Measurements from ENCODE around the gene UBE2A. TPM values are rescaled to one million over a fixed set of nuclear protein-coding genes. Genes with fewer than 3 reads are reported as not detected.
A peak's percentile ranks its signal among the peaks of the same experiment; 100 is the strongest.

Gene UBE2A
- total and polyA plus RNA-seq, 10 of the 15 experiments (the other 5 are each of a cell fraction or from before 2014, with no cell fraction given): 20.8 to 121 (median 48.4) TPM

DNA sequence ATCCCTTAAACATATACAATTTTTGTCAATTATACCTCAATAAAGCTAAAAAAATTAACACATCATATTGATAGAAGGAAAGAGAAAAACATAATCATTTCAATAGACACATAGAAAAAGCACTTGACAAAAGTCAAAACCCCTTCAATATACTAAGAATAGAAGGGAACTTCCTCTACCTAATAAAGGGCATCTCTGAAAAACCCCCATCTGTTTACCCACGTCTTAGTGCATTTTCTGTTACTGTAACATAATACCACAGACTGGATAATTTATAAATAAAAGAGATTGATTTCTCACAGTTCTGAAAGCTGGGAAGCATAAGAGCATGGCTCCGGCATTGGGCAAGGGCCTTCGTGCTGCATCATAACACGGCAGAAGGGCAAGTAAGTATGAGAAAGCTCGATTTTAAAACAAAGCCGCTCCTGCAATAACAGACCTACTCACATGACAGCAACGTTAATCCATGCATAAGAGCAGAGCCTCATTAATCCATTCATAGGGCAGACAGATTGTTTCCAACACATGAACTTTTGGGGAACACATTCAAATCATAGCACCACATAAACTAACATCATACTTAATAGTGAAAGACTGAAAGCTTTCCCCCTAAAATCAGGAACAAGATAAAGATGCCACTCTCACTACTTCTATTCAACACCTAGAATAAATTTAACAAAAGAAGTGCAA is 24.9 kb upstream of the UBE2A start (continued):
- TF ChIP-seq RUNX3 (IDR thresholded peaks at IDR 0.05; ENCODE audit: low read length) (peak; percentile 27; the same call in 1 of the 2 replicates), CREM (IDR thresholded peaks at IDR 0.05; ENCODE audit: low read depth) (peak; percentile 18; the same call in 1 of the 2 replicates), NRF1 (conservative IDR thresholded peaks at IDR 0.05; ENCODE audit: low read depth, low read length) (no peak), FOXK2 (IDR thresholded peaks at IDR 0.05) (no peak), DPF2 (IDR thresholded peaks at IDR 0.05) (0 out of 2 replicates have a peak, but pooled peaks have one; percentile 20), MTA2 (IDR thresholded peaks at IDR 0.05; ENCODE audit: low read depth) (0 out of 2 replicates have a peak, but pooled peaks have one; percentile 15), SMAD5 (IDR thresholded peaks at IDR 0.05; ENCODE audit: low read depth) (no peak), HCFC1 (IDR thresholded peaks at IDR 0.05; ENCODE audit: low read length) (no peak), NFXL1 (IDR thresholded peaks at IDR 0.05; ENCODE audit: borderline replicate concordance) (no peak), JUNB (IDR thresholded peaks at IDR 0.05) (peak; percentile 37; the same call in 1 of the 2 replicates)
- TF ChIP-seq, protein P1, sequence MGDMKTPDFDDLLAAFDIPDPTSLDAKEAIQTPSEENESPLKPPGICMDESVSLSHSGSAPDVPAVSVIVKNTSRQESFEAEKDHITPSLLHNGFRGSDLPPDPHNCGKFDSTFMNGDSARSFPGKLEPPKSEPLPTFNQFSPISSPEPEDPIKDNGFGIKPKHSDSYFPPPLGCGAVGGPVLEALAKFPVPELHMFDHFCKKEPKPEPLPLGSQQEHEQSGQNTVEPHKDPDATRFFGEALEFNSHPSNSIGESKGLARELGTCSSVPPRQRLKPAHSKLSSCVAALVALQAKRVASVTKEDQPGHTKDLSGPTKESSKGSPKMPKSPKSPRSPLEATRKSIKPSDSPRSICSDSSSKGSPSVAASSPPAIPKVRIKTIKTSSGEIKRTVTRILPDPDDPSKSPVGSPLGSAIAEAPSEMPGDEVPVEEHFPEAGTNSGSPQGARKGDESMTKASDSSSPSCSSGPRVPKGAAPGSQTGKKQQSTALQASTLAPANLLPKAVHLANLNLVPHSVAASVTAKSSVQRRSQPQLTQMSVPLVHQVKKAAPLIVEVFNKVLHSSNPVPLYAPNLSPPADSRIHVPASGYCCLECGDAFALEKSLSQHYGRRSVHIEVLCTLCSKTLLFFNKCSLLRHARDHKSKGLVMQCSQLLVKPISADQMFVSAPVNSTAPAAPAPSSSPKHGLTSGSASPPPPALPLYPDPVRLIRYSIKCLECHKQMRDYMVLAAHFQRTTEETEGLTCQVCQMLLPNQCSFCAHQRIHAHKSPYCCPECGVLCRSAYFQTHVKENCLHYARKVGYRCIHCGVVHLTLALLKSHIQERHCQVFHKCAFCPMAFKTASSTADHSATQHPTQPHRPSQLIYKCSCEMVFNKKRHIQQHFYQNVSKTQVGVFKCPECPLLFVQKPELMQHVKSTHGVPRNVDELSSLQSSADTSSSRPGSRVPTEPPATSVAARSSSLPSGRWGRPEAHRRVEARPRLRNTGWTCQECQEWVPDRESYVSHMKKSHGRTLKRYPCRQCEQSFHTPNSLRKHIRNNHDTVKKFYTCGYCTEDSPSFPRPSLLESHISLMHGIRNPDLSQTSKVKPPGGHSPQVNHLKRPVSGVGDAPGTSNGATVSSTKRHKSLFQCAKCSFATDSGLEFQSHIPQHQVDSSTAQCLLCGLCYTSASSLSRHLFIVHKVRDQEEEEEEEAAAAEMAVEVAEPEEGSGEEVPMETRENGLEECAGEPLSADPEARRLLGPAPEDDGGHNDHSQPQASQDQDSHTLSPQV (IDR thresholded peaks at IDR 0.05): no peak

All from GM12878 (cell line).